NCI-H2107 treated with DMSO at 0.1 percent for 48 hours (cell line): ENCODE results near the gene YPEL2.
"Not testable (repeated sequence)": the region's sequence is repeated elsewhere in the genome, so short reads cannot be mapped to it uniquely, and the experiment has no call there.

Experiments
- DNase-seq: peaks from one replicate; lab custom pipeline; 2025; ENCODE audit not compliant: unreplicated experiment; lab: John Stamatoyannopoulos, UW

The YPEL2 gene

GRCh38 chr17:59331129-59331928 is at the start of gene YPEL2:
Gene YPEL2 (plus strand): TSS chr17:59331655. CDS start chr17:59353410, 21,755 bp downstream.
- peak; percentile 70 for DNase-seq

GRCh38 chr17:59284317-59284716 is 47.1 kb upstream of the YPEL2 start:
- no peak for DNase-seq

- DNase-seq: no peak
Observed at GRCh38 chr17:59287452-59287851, 44.0 kb upstream of the YPEL2 start.

DNA sequence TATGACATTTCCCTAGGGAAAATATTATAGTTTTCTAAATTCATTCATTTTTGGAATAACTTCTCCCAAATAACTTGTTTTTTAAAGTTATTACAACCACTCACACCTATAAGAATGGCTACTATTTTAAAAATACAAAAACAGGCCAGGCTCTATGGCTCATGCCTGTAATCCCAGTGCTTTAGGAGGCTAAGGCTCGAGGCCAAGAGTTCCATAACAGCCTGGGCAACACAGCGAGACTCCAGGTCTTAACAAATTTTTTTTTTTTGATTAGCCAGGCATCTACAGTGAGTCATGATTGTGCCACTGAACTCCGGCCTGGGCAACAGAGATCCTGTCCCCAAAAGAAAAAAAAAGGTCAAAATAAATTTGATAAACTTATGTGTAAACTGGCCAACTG is 43.6 kb upstream of the YPEL2 start:
- DNase-seq: no peak

GRCh38 chr17:59289981-59290301 is 41.5 kb upstream of the YPEL2 start:
- no peak for DNase-seq

DNA sequence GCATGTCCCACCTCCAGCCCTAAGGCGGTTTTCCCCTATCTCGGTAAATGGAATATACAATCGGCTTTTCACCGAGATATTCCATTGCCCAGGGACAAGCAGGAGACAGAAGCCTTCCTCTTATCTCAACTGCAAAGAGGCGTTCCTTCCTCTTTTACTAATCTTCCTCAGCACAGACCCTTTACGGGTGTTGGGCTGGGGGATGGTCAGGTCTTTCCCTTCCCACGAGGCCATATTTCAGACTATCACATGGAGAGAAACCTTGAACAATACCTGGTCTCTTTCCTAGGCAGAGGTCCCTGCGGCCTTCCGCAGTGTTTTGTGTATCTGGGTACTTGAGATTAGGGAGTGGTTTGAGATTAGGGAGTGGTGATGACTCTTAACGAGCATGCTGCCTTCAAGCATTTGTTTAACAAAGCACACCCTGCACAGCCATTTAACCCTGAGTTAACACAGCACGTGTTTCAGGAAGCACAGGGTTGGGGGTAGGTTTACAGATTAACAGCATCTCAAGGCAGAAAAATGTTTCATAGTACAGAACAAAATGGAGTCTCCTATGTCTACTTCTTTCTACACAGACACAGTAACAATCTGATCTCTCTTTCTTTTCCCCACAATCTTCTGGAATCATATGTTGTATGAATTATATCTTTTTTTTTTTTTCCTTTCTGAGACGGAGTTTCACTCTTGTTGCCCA is 41.0 kb upstream of the YPEL2 start:
- DNase-seq: not testable (repeated sequence)

- DNase-seq: no peak
Observed at GRCh38 chr17:59292174-59292523, 39.3 kb upstream of the YPEL2 start.

DNA sequence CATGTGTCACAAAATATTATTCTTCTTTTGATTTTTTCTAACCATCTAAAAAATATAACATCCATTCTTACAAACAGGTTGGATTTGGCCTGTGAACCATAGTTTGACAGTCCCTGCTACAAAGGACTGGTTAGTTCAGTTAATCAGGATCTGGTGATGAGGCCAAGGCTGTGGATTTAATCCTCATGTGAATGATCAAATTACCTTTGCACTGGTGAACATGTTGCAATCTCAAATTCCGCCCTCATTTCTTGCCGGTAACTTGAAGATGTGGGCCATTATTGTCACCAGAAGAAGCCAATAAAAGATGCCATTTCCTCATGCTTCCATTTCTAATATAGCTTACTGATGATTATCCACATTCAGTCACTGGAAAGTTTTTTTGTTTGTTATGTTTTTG is 35.3 kb upstream of the YPEL2 start:
- DNase-seq: peak; percentile 18

DNA sequence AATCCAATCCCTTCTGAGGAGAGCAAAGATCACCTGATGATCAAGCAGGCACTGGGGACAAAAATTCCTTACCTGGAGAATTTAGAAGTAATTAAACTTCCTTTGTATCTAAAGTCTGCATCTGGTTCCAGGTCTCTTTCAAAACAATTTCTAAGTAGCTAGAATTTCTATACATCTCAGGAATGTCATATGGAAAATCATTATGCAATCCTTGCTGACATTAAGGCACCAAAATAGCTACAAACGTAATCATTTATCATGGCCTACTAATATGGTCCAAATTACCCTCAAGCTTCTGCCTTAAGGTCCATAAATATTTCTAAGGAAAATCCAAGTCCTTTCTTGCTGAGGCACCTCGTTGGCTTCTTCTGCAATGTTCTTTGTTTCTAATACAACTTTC is 32.9 kb upstream of the YPEL2 start:
- DNase-seq: no peak

DNA sequence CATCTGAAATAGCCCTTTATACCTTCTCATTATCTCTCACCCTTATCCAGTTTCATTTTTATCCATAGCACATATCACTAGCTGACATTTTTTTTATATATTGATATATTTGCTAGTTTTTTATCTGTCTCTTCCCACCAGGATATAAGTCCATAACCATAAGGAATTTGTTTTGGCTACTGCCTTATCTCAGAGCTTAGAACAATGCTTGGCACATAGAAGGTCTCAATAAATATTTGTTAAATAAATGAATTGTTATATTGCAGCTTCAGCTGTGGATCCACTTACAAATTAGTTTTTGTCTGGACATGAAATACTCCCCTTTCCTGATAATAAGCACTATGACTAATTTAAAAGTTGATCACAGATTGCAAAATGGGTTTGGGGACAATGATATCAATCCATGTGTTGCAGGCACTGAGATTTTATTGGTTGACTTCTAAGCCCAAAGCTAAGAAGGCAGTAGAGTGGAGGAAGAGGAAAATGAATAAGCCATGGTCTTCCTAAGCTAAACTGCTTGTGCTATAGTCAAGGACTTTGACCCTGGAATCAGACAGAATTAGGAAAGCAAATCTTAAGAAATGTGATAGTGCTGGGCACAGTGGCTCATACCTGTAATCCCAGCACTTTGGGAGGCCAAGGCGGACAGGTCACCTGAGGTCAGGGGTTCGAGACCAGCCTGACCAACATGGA is 31.9 kb upstream of the YPEL2 start:
- DNase-seq: no peak

DNA sequence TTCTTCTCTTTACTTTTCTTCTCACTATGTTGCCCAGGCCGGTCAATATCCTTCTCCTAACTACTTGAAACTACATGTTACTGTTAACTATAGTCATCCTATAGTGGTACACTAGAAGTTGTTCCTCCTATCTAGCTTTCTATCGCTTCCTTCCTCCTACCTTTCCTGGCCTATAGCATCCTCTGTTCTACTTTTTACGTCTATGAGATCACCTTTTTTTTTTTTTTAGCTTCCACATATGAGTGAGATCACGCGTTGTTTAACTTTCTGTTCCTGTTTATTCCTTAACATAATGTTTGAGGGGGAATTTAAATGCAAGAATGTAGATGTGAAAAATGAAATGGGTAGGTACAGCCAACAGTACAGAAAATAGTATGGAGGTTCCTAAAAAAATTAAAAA is 30.5 kb upstream of the YPEL2 start:
- DNase-seq: no peak

DNA sequence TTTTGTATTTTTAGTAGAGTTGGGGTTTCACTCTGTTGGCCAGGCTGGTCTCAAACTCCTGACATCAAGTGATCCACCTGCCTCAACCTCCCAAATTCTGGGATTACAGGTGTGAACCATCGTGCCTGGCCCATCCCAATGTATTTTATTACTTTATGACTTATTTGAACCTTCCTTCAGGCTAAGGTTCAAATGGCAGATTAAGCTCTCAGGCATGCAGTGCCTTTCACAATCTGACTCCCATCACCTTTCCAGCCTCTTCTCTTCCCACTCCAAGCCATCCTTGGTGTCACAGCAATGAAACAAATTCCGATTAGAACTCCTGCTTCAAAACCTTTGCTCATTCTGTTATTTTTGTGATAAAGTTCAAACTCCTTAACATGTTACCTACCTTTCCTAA is 26.6 kb upstream of the YPEL2 start:
- DNase-seq: no peak

GRCh38 chr17:59310263-59310920 is 21.1 kb upstream of the YPEL2 start:
- no peak for DNase-seq

- DNase-seq: peak; percentile 74
Observed at GRCh38 chr17:59311051-59311468, 20.4 kb upstream of the YPEL2 start.

- not testable (repeated sequence) for DNase-seq
Observed at GRCh38 chr17:59311521-59311920, 19.9 kb upstream of the YPEL2 start.

- DNase-seq: no peak
Observed at GRCh38 chr17:59315866-59316265, 15.6 kb upstream of the YPEL2 start.

DNA sequence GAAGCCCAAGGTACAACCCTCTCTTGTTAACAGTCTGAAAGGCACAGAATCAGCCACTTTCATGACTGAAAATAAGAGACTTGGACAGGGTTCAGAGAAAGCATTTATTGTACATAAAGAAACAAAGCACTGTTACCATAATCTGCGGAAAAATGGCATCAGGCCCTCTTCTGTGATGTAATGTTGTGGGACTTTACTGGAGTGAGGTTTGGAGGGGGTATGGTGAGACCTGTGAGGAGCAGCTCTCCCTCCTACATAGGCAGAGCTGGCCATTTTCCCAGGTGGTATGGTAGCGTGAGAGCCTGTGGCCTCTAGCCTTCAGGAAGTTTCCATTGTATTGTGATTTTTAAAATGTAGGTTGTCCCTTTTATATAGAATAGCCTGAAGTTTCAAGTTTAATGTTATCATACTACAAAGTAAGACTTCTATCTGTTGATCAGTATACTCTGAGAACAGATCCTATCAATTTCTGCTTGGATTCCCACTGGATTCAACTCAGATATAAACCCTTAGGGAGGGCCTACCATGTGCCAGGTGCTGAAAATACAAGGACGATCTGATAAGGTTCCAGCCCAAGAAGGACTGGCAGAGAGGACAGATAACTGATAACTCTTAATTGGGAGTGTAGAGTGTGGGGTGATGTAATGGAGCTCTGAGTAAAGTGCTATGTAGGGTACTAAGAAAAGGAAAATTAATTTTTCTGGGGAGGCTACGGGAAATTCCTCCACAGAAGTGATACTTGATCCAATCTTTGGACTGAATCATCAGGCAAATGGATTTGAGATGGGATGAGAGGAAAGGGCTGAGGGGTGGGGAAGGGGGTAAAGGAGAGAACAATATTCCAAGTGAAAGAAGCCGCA is 4.1 kb upstream of the YPEL2 start:
- no peak for DNase-seq

DNA sequence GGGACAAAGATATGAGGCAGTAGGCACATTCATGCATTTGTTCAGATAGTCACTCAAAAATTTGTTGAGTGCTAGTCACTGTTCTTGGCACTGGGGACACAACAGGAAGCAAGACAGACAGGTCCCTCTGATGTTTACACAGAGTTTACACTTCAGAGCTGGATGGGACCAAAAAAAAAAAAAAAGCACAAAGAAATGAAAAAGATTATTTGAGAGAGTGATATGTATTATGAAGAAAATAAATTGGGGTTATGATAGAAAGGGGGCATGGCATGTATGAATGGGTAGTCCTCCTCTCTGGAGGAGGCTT is 3.5 kb upstream of the YPEL2 start:
- DNase-seq: no peak

GRCh38 chr17:59328601-59329000 is 2.9 kb upstream of the YPEL2 start:
- DNase-seq: no peak

DNA sequence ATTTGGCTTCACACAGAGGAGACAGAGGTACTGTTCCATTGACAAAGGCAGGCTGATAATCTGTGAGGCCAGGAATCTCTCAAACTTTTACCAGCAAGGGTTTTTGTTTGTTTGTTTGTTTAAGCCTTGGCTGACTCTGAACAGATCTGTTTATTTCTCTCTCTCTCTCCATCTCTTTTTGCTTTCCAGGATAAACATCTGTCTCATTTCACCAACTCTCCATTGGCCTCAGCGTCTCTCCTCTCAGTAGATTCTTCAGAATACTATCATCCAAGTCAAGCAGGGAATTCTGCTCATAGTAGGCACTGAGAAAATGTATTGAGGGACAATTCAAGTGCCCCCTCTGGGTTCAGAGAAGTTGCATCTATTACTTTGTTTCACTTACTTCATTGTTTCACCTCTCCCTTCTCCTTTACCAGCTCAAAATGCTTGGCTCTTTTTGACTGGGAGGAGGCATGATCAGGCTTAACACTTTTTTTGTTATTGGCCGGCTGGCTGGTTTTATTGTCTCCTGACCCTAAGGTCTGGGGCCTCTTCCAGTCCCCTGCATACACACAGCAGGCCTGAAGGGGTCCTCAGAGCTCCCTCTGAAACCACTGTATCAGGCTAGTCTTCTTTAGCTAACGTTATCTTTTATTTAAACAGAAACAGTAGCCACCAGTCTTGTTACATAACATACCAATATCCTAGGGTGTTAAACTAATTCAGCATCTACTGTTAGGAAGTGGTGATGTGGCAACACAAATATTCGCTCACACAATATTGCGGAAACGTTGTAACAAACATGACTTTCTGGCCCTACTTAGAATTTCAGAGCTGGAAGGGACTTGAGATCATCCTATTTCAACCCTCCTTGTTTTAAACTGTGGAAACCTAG is 2.0 kb upstream of the YPEL2 start:
- DNase-seq: peak; percentile 79
